K562 (cell line): ENCODE data around the gene FAM180B. TPM values are rescaled to one million over a fixed set of nuclear protein-coding genes. Genes with fewer than 3 reads are reported as not detected.

Experiments used
- ATF2 ChIP-seq: sonication (generic); formaldehyde crosslinking; IDR thresholded peaks from 2 replicates; pipeline ENCODE4 v1.8.1; 2022; ENCODE audit warnings: missing genetic modification reagents
- CCNT2 ChIP-seq: IDR thresholded peaks from 2 replicates; pipeline ENCODE4 v1.6.1; 2011; ENCODE audit warnings: borderline replicate concordance, low read depth, mild to moderate bottlenecking, moderate library complexity, mixed read lengths, low read length; ENCODE audit not compliant: insufficient read length; ENCODE audit errors: extremely low read depth
- FOSL1 ChIP-seq: fragments of 200-800 bp; sonication (Bioruptor generic); conservative IDR thresholded peaks from 2 replicates; pipeline ENCODE4 v1.6.1; 2016; ENCODE audit warnings: missing genetic modification characterization, missing compliant biosample characterization
- HBP1 ChIP-seq: fragments of 450-650 bp; formaldehyde crosslinking; IDR thresholded peaks from 2 replicates; pipeline ENCODE4 v1.4.0; 2022; ENCODE audit warnings: missing genetic modification characterization
- HIVEP1 ChIP-seq: fragments of 250-450 bp; sonication (Bioruptor Pico); IDR thresholded peaks from 2 replicates; pipeline ENCODE4 v1.4.0; 2020; ENCODE audit warnings: mild to moderate bottlenecking
- NFE2 ChIP-seq: IDR thresholded peaks from 2 replicates; pipeline ENCODE4 v1.6.1; 2014; ENCODE audit warnings: antibody characterized with exemption, low read depth
- NR3C1 ChIP-seq: sonication (generic); formaldehyde crosslinking; IDR thresholded peaks from 2 replicates; pipeline ENCODE4 v1.8.1; 2022; ENCODE audit warnings: missing genetic modification reagents
- PYGO2 ChIP-seq: fragments of 450-650 bp; IDR thresholded peaks from 2 replicates; pipeline ENCODE4 v1.6.1; 2016; ENCODE audit warnings: mild to moderate bottlenecking, missing genetic modification characterization, moderate library complexity, missing compliant biosample characterization
- RREB1 ChIP-seq: fragments of 250-450 bp; sonication (Bioruptor Pico); IDR thresholded peaks from 2 replicates; pipeline ENCODE4 v1.4.0; 2020
- SMARCC2 ChIP-seq: fragments of 450-650 bp; IDR thresholded peaks from 2 replicates; pipeline ENCODE4 v1.6.1; 2017; ENCODE audit warnings: antibody characterized with exemption, moderate library complexity, mild to moderate bottlenecking, low read depth
- SP1 ChIP-seq: sonication (generic); formaldehyde crosslinking; IDR thresholded peaks from 2 replicates; pipeline ENCODE4 v1.8.1; 2022; ENCODE audit warnings: mild to moderate bottlenecking, missing genetic modification reagents
- SP2 ChIP-seq: IDR thresholded peaks from 2 replicates; pipeline ENCODE4 v1.6.1; 2011; ENCODE audit warnings: mild to moderate bottlenecking, low read depth, low read length, moderate library complexity; ENCODE audit not compliant: poor library complexity, severe bottlenecking; ENCODE audit errors: extremely low read depth
- XRCC5 ChIP-seq: fragments of 200-400 bp; formaldehyde crosslinking; IDR thresholded peaks from 2 replicates; pipeline ENCODE4 v1.6.1; 2017; ENCODE audit warnings: low read depth, mild to moderate bottlenecking, low read length
- ZBED1 ChIP-seq: IDR thresholded peaks from 2 replicates; pipeline ENCODE4 v1.6.1; 2014
- ZBTB34 ChIP-seq: fragments of 250-450 bp; sonication (Bioruptor Pico); IDR thresholded peaks from 2 replicates; pipeline ENCODE4 v1.8.0; 2021; ENCODE audit warnings: mild to moderate bottlenecking, moderate library complexity
- ZNF146 ChIP-seq: IDR thresholded peaks from one replicate; pipeline ENCODE4 v1.6.1; 2018; ENCODE audit warnings: missing compliant biosample characterization; ENCODE audit not compliant: unreplicated experiment
- ZNF165 ChIP-seq: fragments of 250-450 bp; sonication (Bioruptor Pico); IDR thresholded peaks from 2 replicates; pipeline ENCODE4 v1.4.0; 2020; ENCODE audit warnings: borderline replicate concordance
- polyA plus RNA-seq, 8 experiments: library from polyadenylated mRNA; depleted of rRNA in 4 of 8; stranded (reverse) in 5 of 8; unstranded in 3 of 8; fragments of >200 nt; fragmentation: Nextera tagmentation in 2 of 8; fragmentation: Illumina TruSeq in 1 of 8; extraction: Ambion mirVana in 2 of 8; extraction: Trizol in 1 of 8; gene quantifications; 2 replicates each; pipeline versions ENCODE4 v1.2.1 to v1.2.3, GENCODE V29; 2011 to 2014; ENCODE audit warnings: inconsistent platforms in 1 of 8, missing spikeins in 1 of 8
- total RNA-seq, 7 experiments: library from RNA; depleted of rRNA in 6 of 7; stranded (reverse); fragments of >200 nt in 6 of 7; fragmentation: Illumina TruSeq in 2 of 7; extraction: Trizol in 2 of 7; gene quantifications; 2 replicates each; pipeline versions ENCODE4 v1.2.1 to v1.2.3, GENCODE V29; 2011 to 2021; ENCODE audit warnings: low replicate concordance in 1 of 7

The FAM180B gene
- total and polyA plus RNA-seq, 9 of the 15 experiments (the other 6 are each of a cell fraction or from before 2014, with no cell fraction given), result 0.05 to 0.14 TPM; not detected in 7

- TF ChIP-seq HBP1 (CRISPR knock-in tag) (peak; percentile 85; the same call in 1 of the 2 replicates), SP1 (peak; percentile 68; the same call in 1 of the 2 replicates), XRCC5 (peak; percentile 96), ZNF165 (no peak), SP2 (no peak), ATF2 (CRISPR knock-in tag) (no peak), NR3C1 (no peak), HIVEP1 (CRISPR knock-in tag) (no peak), CCNT2 (peak; percentile 96), ZNF146 (CRISPR knock-in tag) (no peak), ZBTB34 (CRISPR knock-in tag) (no peak), FOSL1 (tag) (no peak), ZBED1 (no peak), RREB1 (CRISPR knock-in tag) (no peak), NFE2 (no peak), PYGO2 (tag) (no peak), SMARCC2 (no peak)
These were observed 33.7 kb upstream of the FAM180B start, which contains the start of gene CELF1 (continued) for GRCh38 chr11:47552566-47553405.
